Gastrocnemius medialis (tissue), 4 donors: ENCODE results near the gene ENHO. TPM values are rescaled to one million over a fixed set of nuclear protein-coding genes. Genes with fewer than 3 reads are reported as not detected.

Source experiments
- ATAC-seq, 2 donors: fragments of 150-250 bp; one replicate each; pipeline ENCODE4 v1.9.1; 2016
- DNase-seq, 2 donors: peaks; one replicate each; pipeline ENCODE4 v3.0.0-alpha.2; 2019
- H3K27ac ChIP-seq, 4 donors: fragments of 200-600 bp; sonication (generic); 1 replicate in 1 of 4; 2 replicates in 3 of 4; pipeline ENCODE4 v1.5.1; 2016 to 2018; ENCODE audit warnings: mild to moderate bottlenecking in 2 of 4, moderate library complexity in 1 of 4
- H3K27me3 ChIP-seq, 3 donors: fragments of 200-600 bp; sonication (generic) in 2 of 3; 1 replicate in 1 of 3; 2 replicates in 2 of 3; pipeline versions ENCODE4 v1.5.1 to v1.6.0; 2016 to 2019; ENCODE audit warnings: mild to moderate bottlenecking in 1 of 3, moderate library complexity in 1 of 3
- H3K36me3 ChIP-seq, 2 donors: fragments of 200-600 bp; sonication (generic) in 1 of 2; one replicate each; pipeline ENCODE4 v1.5.1; 2017 to 2018
- H3K4me1 ChIP-seq, 2 donors: fragments of 200-600 bp; sonication (generic) in 1 of 2; one replicate each; pipeline ENCODE4 v1.5.1; 2016 to 2017; ENCODE audit warnings: mild to moderate bottlenecking in 2 of 2
- H3K4me3 ChIP-seq, 4 donors: fragments of 200-600 bp; sonication (generic) in 3 of 4; 1 replicate in 1 of 4; 2 replicates in 3 of 4; pipeline ENCODE4 v1.5.1; 2016 to 2019; ENCODE audit warnings: mild to moderate bottlenecking in 2 of 4
- H3K9me3 ChIP-seq, 3 donors: fragments of 200-600 bp; sonication (generic) in 2 of 3; 1 replicate in 1 of 3; 2 replicates in 2 of 3; pipeline ENCODE4 v1.5.1; 2016 to 2019
- CTCF ChIP-seq, 5 experiments: fragments of 450-650 bp in 3 of 5; fragments of 200-600 bp in 2 of 5; sonication (generic) in 2 of 5; IDR thresholded peaks in 4 of 5; conservative IDR thresholded peaks in 1 of 5; 1 replicate in 4 of 5; 2 replicates in 1 of 5; pipeline ENCODE4 v1.5.1; 2016 to 2019; ENCODE audit warnings: antibody characterized with exemption in 5 of 5, mild to moderate bottlenecking in 3 of 5, moderate library complexity in 3 of 5
- POLR2A ChIP-seq, 2 donors: fragments of 450-650 bp; IDR thresholded peaks; one replicate each; pipeline ENCODE4 v1.6.1; 2017; ENCODE audit warnings: antibody characterized with exemption in 2 of 2, mild to moderate bottlenecking in 2 of 2, moderate library complexity in 2 of 2
- in situ Hi-C, 4 donors: fragments of 200-750 bp; cut with MboI; loops; one replicate each; pipeline versions ENCODE4 v1.15.0 to v1.8.0; 2017; ENCODE audit warnings: low sequenced_read_pairs in 4 of 4
- intact Hi-C: fragments of 100-400 bp; cut with DNase I; formaldehyde crosslinking; loops from one replicate; pipeline ENCODE4 v1.15.1; 2023; ENCODE audit warnings: low total_unique reads
- total RNA-seq, 4 donors: library from RNA; depleted of rRNA; stranded (reverse); fragments of >200 nt; gene quantifications; one replicate each; pipeline versions ENCODE4 v1.1.0 to v1.2.3, GENCODE V29; 2016

Gene ENHO
- total RNA-seq, 4 donors from 2014 or later: 0.65 TPM; not detected in 3

GRCh38 chr9:34505370-34506120 lies 17.2 kb downstream of the ENHO start:
- intact Hi-C loops: no loop called here
- TF ChIP-seq POLR2A (IDR thresholded peaks at IDR 0.05) (no peak), CTCF (IDR thresholded peaks at IDR 0.05 in 4 of 5, conservative IDR thresholded peaks at IDR 0.05 in 1 of 5) (no peak)
- ATAC-seq: no peak
- in situ Hi-C loops: loop anchor here in 1 of 4 donors (25.0 kb wide), 1 partner anchor 107 kb away; the partner anchor contains the start of genes DCTN3 and RPP25L
- Histone ChIP-seq H3K4me3 (no peak overlapping the region), H3K4me1 (peaks cover 0 to 6% of the 10 kb centered on the region in 2 donors), H3K27ac (no peak overlapping the region), H3K9me3 (no peaks in the 10 kb centered on the region), H3K27me3 (no peaks in the 10 kb centered on the region), H3K36me3 (no peaks in the 10 kb centered on the region)
- no peak for DNase-seq

DNA sequence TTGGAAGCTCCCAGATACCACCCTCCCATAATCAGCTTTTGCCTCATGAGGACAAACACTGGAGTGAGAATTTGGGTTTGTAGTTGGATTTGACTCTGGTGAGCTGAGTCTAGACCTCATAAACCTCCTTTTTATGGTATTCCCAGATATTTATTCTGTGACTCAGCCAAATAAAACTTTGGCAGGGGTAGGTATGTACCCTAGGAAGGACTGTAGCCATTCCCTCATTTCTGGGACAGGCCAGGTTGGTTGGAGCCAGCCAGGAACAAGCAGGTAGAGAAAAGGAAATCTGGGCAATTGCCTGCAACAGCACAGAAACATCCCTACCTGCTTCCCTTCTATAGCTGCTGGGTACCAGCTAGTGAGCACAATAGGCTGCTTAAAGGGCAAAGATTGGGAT lies 19.4 kb downstream of the ENHO start:
- ATAC-seq: no peak
- TF ChIP-seq CTCF (IDR thresholded peaks at IDR 0.05 in 4 of 5, conservative IDR thresholded peaks at IDR 0.05 in 1 of 5): no peak
- TF ChIP-seq POLR2A (IDR thresholded peaks at IDR 0.05): no peak
- H3K27ac ChIP-seq: no peak overlapping the region
- DNase-seq: no peak
- no peaks in the 10 kb centered on the region for H3K4me1 ChIP-seq
- intact Hi-C loops: loop anchor here (5.0 kb wide), 2 partner anchors 51 to 171 kb away; no protein-coding TSS in a partner anchor
- H3K27me3 ChIP-seq: no peaks in the 10 kb centered on the region
- H3K36me3 ChIP-seq: no peaks in the 10 kb centered on the region
- H3K9me3 ChIP-seq: no peaks in the 10 kb centered on the region
- in situ Hi-C loops: loop anchor here in 2 of 4 donors (5.0 to 25.0 kb wide), 2 partner anchors 96 to 109 kb away; partner anchors contain the start of genes DCTN3 (in 1 of the 2) and RPP25L (in 1 of the 2)
- no peak overlapping the region for H3K4me3 ChIP-seq

- TF ChIP-seq POLR2A (IDR thresholded peaks at IDR 0.05) (no peak), CTCF (IDR thresholded peaks at IDR 0.05 in 4 of 5, conservative IDR thresholded peaks at IDR 0.05 in 1 of 5) (no peak)
- H3K27ac ChIP-seq: no peak overlapping the region
- ATAC-seq: no peak
- in situ Hi-C loops (loop anchor here in 2 of 4 donors (5.0 to 25.0 kb wide), 2 partner anchors 96 to 109 kb away; partner anchors contain the start of genes DCTN3 (in 1 of the 2) and RPP25L (in 1 of the 2)), intact Hi-C loops (loop anchor here (5.0 kb wide), 2 partner anchors 51 to 171 kb away; no protein-coding TSS in a partner anchor)
- H3K36me3 ChIP-seq: no peaks in the 10 kb centered on the region
- no peaks in the 10 kb centered on the region for H3K27me3 ChIP-seq
- DNase-seq: no peak
- no peaks in the 10 kb centered on the region for H3K9me3 ChIP-seq
- H3K4me1 ChIP-seq: no peaks in the 10 kb centered on the region
- H3K4me3 ChIP-seq: no peak overlapping the region
Measured at GRCh38 chr9:34502891-34503290, 19.9 kb downstream of the ENHO start.

DNA sequence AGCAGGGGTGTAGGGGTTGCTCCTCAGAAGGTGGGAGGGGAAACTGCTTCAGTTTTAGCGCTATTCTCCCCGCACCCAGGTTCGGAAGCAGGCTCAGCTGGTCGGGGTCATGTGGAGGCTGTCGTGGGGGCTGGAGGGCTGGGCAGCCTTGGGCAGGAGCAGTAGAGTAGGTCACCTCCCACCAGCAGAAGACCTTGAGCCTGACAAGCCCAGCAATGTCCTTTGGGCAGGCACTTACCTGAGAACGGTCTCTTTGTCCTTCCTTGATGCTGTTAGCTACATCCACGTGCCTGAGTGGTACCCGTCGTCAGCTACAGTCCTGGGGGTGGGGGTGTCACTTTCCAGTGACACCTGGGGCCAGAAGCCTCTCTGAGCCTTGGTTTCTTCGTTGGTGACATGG lies 20.3 kb downstream of the ENHO start:
- no peak overlapping the region for H3K27ac ChIP-seq
- H3K36me3 ChIP-seq: no peaks in the 10 kb centered on the region
- DNase-seq: no peak
- TF ChIP-seq CTCF (IDR thresholded peaks at IDR 0.05 in 4 of 5, conservative IDR thresholded peaks at IDR 0.05 in 1 of 5): no peak
- TF ChIP-seq POLR2A (IDR thresholded peaks at IDR 0.05): no peak
- H3K27me3 ChIP-seq: no peaks in the 10 kb centered on the region
- ATAC-seq: no peak
- intact Hi-C loops: loop anchor here (5.0 kb wide), 2 partner anchors 50 to 170 kb away; no protein-coding TSS in a partner anchor
- no peaks in the 10 kb centered on the region for H3K4me1 ChIP-seq
- in situ Hi-C loops: loop anchor here in 2 of 4 donors (5.0 to 25.0 kb wide), 2 partner anchors 95 to 110 kb away; partner anchors contain the start of genes DCTN3 (in 1 of the 2) and RPP25L (in 1 of the 2)
- no peaks in the 10 kb centered on the region for H3K9me3 ChIP-seq
- H3K4me3 ChIP-seq: no peak overlapping the region
